ENCODE data around the gene ARID1B.

The ARID1B gene

DNA sequence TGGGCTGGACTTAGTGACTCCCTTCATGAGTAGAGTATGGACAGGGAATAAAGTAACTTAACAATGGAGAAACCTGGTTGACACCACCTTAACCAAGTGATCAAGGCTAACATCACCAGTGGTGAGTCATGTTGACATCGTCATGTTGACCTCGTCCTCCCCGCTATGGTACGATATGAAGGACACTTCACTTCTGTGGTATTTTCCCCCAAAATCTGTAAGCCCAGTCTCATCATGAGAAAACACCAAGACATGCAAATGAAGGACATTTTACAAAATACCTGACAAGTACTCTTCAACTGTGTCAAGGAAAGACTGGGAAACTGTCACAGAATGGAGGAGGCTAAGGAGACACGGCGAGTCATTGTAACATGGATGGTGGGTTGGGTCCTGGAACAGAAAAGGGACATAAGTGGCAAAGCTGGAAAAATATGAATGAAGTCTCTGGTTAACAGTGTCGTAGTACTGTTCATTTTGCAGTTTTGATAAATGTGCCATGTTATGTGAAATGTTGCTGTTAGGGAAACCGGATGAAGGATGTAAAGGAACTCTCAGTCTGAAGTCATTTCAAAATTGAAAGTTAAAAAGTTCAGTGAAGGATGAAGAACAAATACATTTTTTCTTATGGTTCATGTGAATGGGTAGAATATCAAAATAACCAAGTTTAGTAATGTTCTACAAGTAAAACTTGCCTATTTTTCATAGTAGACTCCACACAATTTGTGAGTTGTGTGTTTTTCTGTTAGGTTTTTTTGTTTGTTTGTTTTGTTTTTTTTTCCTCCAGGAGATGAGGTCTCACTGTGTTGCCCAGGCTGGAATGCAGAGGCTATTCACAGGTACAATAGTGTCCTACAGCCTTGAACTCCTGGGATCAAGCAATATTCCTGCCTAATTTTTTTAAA, 298.6 kb downstream of the ARID1B start:
- Histone ChIP-seq H3K27ac (ENCODE audit: low read depth, low read length) (no peak overlapping the region), H3K27me3 (ENCODE audit: control insufficient read depth in 5 of 5, insufficient read depth in 4 of 5, low read length in 5 of 5) (no peaks in the 10 kb centered on the region), H3K9ac (ENCODE audit: low read length in 5 of 5) (no peak overlapping the region), H3K9me3 (ENCODE audit: control insufficient read depth in 5 of 5, low read length in 5 of 5) (no peaks in the 10 kb centered on the region), H3K4me3 (ENCODE audit: low read depth in 1 of 5, low read length in 5 of 5) (no peak overlapping the region), H3K36me3 (ENCODE audit: control insufficient read depth in 5 of 5, insufficient read depth in 5 of 5, low read length in 5 of 5) (peaks cover 0 to 4% (median 0%) of the 10 kb centered on the region in 5 donors), H3K4me1 (ENCODE audit: control insufficient read depth in 5 of 5, insufficient read depth in 5 of 5, low read length in 5 of 5) (peaks cover 0 to 3% (median 0%) of the 10 kb centered on the region in 5 donors)

DNA sequence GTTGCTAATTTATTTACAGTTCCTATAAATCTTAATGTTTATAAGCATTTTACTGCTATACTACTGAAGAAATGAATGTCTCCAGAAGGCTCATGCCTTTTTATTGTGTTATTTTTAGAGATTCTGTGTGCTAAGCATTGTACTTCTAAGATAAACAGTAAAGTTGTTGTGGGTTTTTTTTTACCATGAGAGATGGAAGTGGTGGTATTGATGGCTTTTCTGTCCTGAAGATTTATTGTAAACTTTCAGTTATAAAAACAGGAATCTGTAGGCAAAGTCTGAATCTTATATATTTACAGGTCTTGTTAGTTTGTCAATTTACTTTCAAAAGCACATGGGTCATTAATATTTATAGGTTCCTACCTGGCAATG, 299.3 kb downstream of the ARID1B start:
- H3K4me3 ChIP-seq (ENCODE audit: low read depth in 1 of 5, low read length in 5 of 5): no peak overlapping the region
- H3K9ac ChIP-seq (ENCODE audit: low read length in 5 of 5): no peak overlapping the region
- no peak overlapping the region for H3K27ac ChIP-seq (ENCODE audit: low read depth, low read length)
- H3K36me3 ChIP-seq (ENCODE audit: control insufficient read depth in 5 of 5, insufficient read depth in 5 of 5, low read length in 5 of 5): peaks cover 0 to 4% (median 0%) of the 10 kb centered on the region in 5 donors
- no peaks in the 10 kb centered on the region for H3K9me3 ChIP-seq (ENCODE audit: control insufficient read depth in 5 of 5, low read length in 5 of 5)
- no peaks in the 10 kb centered on the region for H3K27me3 ChIP-seq (ENCODE audit: control insufficient read depth in 5 of 5, insufficient read depth in 4 of 5, low read length in 5 of 5)
- no peaks in the 10 kb centered on the region for H3K4me1 ChIP-seq (ENCODE audit: control insufficient read depth in 5 of 5, insufficient read depth in 5 of 5, low read length in 5 of 5)

DNA sequence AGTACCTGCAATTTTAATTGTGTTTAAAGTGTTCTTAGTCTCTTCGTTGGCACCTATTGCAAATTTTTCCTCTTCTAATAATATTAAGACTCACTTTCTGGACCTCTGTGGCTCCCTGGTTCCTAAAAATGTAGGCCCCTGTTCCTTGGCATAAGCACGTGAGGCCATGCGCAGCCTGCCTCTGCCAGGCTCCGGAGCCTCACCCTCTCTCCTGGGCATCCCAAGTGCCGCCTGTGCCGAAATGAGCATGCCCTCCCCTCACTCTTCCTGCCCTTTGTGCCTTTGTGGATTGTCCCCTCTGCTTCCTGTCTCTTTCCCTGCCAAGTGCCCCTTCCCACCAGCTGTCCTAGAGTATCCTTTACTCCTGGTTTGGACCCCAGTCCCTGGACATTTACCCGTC, 300.1 kb downstream of the ARID1B start:
- Histone ChIP-seq H3K27ac (ENCODE audit: low read depth, low read length) (no peak overlapping the region), H3K9me3 (ENCODE audit: control insufficient read depth in 5 of 5, low read length in 5 of 5) (no peaks in the 10 kb centered on the region), H3K4me3 (ENCODE audit: low read depth in 1 of 5, low read length in 5 of 5) (no peak overlapping the region), H3K36me3 (ENCODE audit: control insufficient read depth in 5 of 5, insufficient read depth in 5 of 5, low read length in 5 of 5) (peaks cover 0 to 4% (median 0%) of the 10 kb centered on the region in 5 donors), H3K27me3 (ENCODE audit: control insufficient read depth in 5 of 5, insufficient read depth in 4 of 5, low read length in 5 of 5) (no peaks in the 10 kb centered on the region), H3K4me1 (ENCODE audit: control insufficient read depth in 5 of 5, insufficient read depth in 5 of 5, low read length in 5 of 5) (no peaks in the 10 kb centered on the region), H3K9ac (ENCODE audit: low read length in 5 of 5) (no peak overlapping the region)

DNA sequence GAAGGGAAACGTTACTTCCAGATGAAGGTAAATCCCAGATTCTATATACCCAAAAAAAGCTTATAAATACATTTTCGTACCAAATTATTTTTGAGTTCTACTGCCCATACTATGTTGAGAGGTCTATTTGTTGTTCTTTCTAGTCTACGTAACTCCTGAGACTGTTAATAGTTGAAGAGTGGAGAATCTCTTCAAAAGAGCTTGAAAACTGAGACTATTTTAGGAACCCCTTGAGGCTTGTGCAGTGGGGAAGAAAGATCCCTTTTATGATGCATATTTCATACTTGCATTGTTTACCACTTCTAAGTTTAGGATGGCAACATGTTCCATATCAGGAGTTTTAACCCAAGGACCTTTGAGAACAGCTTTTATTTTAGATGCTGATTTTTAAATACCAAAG, 301.1 kb downstream of the ARID1B start:
- H3K4me1 ChIP-seq (ENCODE audit: control insufficient read depth in 5 of 5, insufficient read depth in 5 of 5, low read length in 5 of 5): no peaks in the 10 kb centered on the region
- no peak overlapping the region for H3K4me3 ChIP-seq (ENCODE audit: low read depth in 1 of 5, low read length in 5 of 5)
- no peak overlapping the region for H3K9ac ChIP-seq (ENCODE audit: low read length in 5 of 5)
- no peaks in the 10 kb centered on the region for H3K27me3 ChIP-seq (ENCODE audit: control insufficient read depth in 5 of 5, insufficient read depth in 4 of 5, low read length in 5 of 5)
- no peak overlapping the region for H3K27ac ChIP-seq (ENCODE audit: low read depth, low read length)
- H3K9me3 ChIP-seq (ENCODE audit: control insufficient read depth in 5 of 5, low read length in 5 of 5): no peaks in the 10 kb centered on the region
- H3K36me3 ChIP-seq (ENCODE audit: control insufficient read depth in 5 of 5, insufficient read depth in 5 of 5, low read length in 5 of 5): peaks cover 0 to 4% (median 0%) of the 10 kb centered on the region in 5 donors

DNA sequence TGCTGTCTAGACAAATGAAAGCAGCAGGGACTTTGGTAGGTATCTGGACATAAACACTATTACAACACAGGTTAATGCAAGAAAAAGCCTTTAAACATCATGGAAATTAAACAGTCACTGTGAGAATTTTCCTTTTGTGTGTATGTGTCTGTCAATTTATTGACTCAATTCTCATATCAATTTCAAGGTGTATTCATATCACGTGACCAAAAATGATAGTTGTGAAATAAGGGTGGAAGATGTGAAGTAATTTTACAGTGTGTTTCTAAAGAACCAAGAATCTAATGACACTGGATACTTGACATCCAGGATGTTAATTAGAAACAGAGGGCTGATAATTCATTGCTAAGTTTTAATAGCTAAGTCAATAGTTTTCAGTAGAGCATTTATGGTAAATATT, 302.1 kb downstream of the ARID1B start:
- no peaks in the 10 kb centered on the region for H3K36me3 ChIP-seq (ENCODE audit: control insufficient read depth in 5 of 5, insufficient read depth in 5 of 5, low read length in 5 of 5)
- no peak overlapping the region for H3K4me3 ChIP-seq (ENCODE audit: low read depth in 1 of 5, low read length in 5 of 5)
- H3K27ac ChIP-seq (ENCODE audit: low read depth, low read length): no peak overlapping the region
- H3K9ac ChIP-seq (ENCODE audit: low read length in 5 of 5): no peak overlapping the region
- no peaks in the 10 kb centered on the region for H3K9me3 ChIP-seq (ENCODE audit: control insufficient read depth in 5 of 5, low read length in 5 of 5)
- H3K4me1 ChIP-seq (ENCODE audit: control insufficient read depth in 5 of 5, insufficient read depth in 5 of 5, low read length in 5 of 5): no peaks in the 10 kb centered on the region
- H3K27me3 ChIP-seq (ENCODE audit: control insufficient read depth in 5 of 5, insufficient read depth in 4 of 5, low read length in 5 of 5): no peaks in the 10 kb centered on the region

- H3K9me3 ChIP-seq (ENCODE audit: control insufficient read depth in 5 of 5, low read length in 5 of 5): no peaks in the 10 kb centered on the region
- no peak overlapping the region for H3K4me3 ChIP-seq (ENCODE audit: low read depth in 1 of 5, low read length in 5 of 5)
- peaks cover 0 to 4% (median 2%) of the 10 kb centered on the region in 5 donors for H3K36me3 ChIP-seq (ENCODE audit: control insufficient read depth in 5 of 5, insufficient read depth in 5 of 5, low read length in 5 of 5)
- no peaks in the 10 kb centered on the region for H3K4me1 ChIP-seq (ENCODE audit: control insufficient read depth in 5 of 5, insufficient read depth in 5 of 5, low read length in 5 of 5)
- no peaks in the 10 kb centered on the region for H3K27me3 ChIP-seq (ENCODE audit: control insufficient read depth in 5 of 5, insufficient read depth in 4 of 5, low read length in 5 of 5)
- H3K27ac ChIP-seq (ENCODE audit: low read depth, low read length): no peak overlapping the region
- no peak overlapping the region for H3K9ac ChIP-seq (ENCODE audit: low read length in 5 of 5)
These were observed 302.6 kb downstream of the ARID1B start for GRCh38 chr6:157079771-157080170.

DNA sequence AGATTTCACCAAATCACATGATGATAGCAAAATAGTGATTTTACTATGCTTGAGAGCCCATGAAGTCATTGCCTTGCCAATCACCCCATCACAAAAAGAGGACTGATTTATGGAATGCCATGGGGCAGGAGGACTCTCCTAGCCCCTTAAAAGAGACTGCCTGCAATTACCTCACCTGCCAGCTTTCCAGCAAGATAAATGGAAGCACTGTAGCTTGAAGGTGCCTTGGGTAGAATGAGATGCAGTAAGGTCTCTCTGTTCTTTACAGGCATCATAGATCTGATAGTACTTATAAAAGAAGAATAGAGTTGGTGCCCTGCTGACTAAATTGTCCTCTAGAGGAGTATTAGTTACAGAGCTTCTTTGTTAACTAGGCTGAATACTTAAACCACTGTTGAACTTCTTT, 303.8 kb downstream of the ARID1B start:
- H3K4me1 ChIP-seq (ENCODE audit: control insufficient read depth in 5 of 5, insufficient read depth in 5 of 5, low read length in 5 of 5): no peaks in the 10 kb centered on the region
- no peak overlapping the region for H3K9ac ChIP-seq (ENCODE audit: low read length in 5 of 5)
- no peak overlapping the region for H3K4me3 ChIP-seq (ENCODE audit: low read depth in 1 of 5, low read length in 5 of 5)
- no peaks in the 10 kb centered on the region for H3K27me3 ChIP-seq (ENCODE audit: control insufficient read depth in 5 of 5, insufficient read depth in 4 of 5, low read length in 5 of 5)
- no peaks in the 10 kb centered on the region for H3K9me3 ChIP-seq (ENCODE audit: control insufficient read depth in 5 of 5, low read length in 5 of 5)
- peaks cover 9 to 12% (median 11%) of the 10 kb centered on the region in 5 donors for H3K36me3 ChIP-seq (ENCODE audit: control insufficient read depth in 5 of 5, insufficient read depth in 5 of 5, low read length in 5 of 5)
- no peak overlapping the region for H3K27ac ChIP-seq (ENCODE audit: low read depth, low read length)

DNA sequence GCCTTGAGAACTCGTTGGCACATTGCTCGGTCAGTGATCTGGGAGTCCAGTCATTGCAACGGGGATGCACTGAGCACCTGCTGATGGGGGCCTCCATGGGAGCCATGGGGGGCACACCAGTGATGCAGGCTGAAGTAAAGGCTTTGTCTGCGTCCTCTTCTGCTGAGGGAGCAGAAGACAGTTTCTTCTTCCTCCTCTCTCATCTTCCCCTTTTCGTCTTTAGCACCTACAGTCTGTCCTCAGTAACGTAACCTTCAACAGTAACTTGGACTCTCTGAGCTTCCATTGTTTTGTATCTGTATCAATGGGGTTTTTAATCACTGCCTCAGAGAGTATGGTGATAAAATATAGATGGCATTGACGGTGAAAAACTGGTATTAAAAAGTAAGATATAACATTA, 306.2 kb downstream of the ARID1B start:
- Histone ChIP-seq H3K4me1 (ENCODE audit: control insufficient read depth in 5 of 5, insufficient read depth in 5 of 5, low read length in 5 of 5) (no peaks in the 10 kb centered on the region), H3K9me3 (ENCODE audit: control insufficient read depth in 5 of 5, low read length in 5 of 5) (no peaks in the 10 kb centered on the region), H3K36me3 (ENCODE audit: control insufficient read depth in 5 of 5, insufficient read depth in 5 of 5, low read length in 5 of 5) (peaks cover 12 to 16% (median 14%) of the 10 kb centered on the region in 5 donors), H3K27me3 (ENCODE audit: control insufficient read depth in 5 of 5, insufficient read depth in 4 of 5, low read length in 5 of 5) (no peaks in the 10 kb centered on the region), H3K9ac (ENCODE audit: low read length in 5 of 5) (no peak overlapping the region), H3K27ac (ENCODE audit: low read depth, low read length) (no peak overlapping the region), H3K4me3 (ENCODE audit: low read depth in 1 of 5, low read length in 5 of 5) (no peak overlapping the region)

- H3K27me3 ChIP-seq (ENCODE audit: control insufficient read depth in 5 of 5, insufficient read depth in 4 of 5, low read length in 5 of 5): no peaks in the 10 kb centered on the region
These were observed 309.5 kb downstream of the ARID1B start for GRCh38 chr6:157086632-157087031.

DNA sequence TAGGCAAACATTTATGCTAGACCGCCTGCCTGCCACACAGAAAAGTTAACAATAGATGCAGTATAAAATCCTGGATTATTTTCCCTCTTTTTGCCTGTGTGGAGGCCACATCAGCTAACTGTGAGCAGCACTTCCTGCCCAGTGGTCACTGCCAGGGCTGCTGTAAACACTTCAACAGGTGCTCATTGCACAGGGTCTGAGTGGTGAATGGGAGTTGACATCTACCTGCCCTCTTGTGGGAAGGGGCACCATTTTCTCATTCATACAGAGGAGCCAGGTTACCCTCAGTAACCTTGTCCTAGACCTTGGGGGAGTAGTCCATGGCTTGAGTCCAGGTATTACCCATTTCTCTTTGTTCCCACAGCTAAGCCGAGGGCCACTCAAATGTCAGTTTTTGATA, 310.8 kb downstream of the ARID1B start:
- Histone ChIP-seq H3K27ac (ENCODE audit: low read depth, low read length) (no peak overlapping the region), H3K4me3 (ENCODE audit: low read depth in 1 of 5, low read length in 5 of 5) (no peak overlapping the region), H3K36me3 (ENCODE audit: control insufficient read depth in 5 of 5, insufficient read depth in 5 of 5, low read length in 5 of 5) (peaks cover 14 to 30% (median 22%) of the 10 kb centered on the region in 5 donors), H3K9me3 (ENCODE audit: control insufficient read depth in 5 of 5, low read length in 5 of 5) (no peaks in the 10 kb centered on the region), H3K4me1 (ENCODE audit: control insufficient read depth in 5 of 5, insufficient read depth in 5 of 5, low read length in 5 of 5) (peaks cover 0 to 8% (median 0%) of the 10 kb centered on the region in 5 donors), H3K27me3 (ENCODE audit: control insufficient read depth in 5 of 5, insufficient read depth in 4 of 5, low read length in 5 of 5) (no peaks in the 10 kb centered on the region), H3K9ac (ENCODE audit: low read length in 5 of 5) (no peak overlapping the region)

More at GRCh38 chr6:157086632-157087031, 309.5 kb downstream of the ARID1B start:
- Histone ChIP-seq H3K4me1 (ENCODE audit: control insufficient read depth in 5 of 5, insufficient read depth in 5 of 5, low read length in 5 of 5) (no peaks in the 10 kb centered on the region), H3K9ac (ENCODE audit: low read length in 5 of 5) (no peak overlapping the region), H3K4me3 (ENCODE audit: low read depth in 1 of 5, low read length in 5 of 5) (no peak overlapping the region), H3K27ac (ENCODE audit: low read depth, low read length) (no peak overlapping the region), H3K36me3 (ENCODE audit: control insufficient read depth in 5 of 5, insufficient read depth in 5 of 5, low read length in 5 of 5) (peaks cover 14 to 30% (median 22%) of the 10 kb centered on the region in 5 donors), H3K9me3 (ENCODE audit: control insufficient read depth in 5 of 5, low read length in 5 of 5) (no peaks in the 10 kb centered on the region)

Data from subcutaneous abdominal adipose tissue (tissue), 5 donors.